Activated CD4-positive, alpha-beta T cell treated with anti-CD3 and anti-CD28 coated beads, Interleukin-2, Interleukin-4, amounts not matched to agents 100 ng/mL and 50 ng/mL, durations not matched to agents 16 hours and 8 hours (primary cell): ENCODE results near the gene CELF1.

Source experiments
- DNase-seq: peaks from one replicate; pipeline ENCODE4 v3.0.0-alpha.2; 2020; ENCODE audit warnings: low spot score

Gene CELF1

GRCh38 chr11:47509077-47509536, 43.8 kb downstream of the CELF1 start:
- DNase-seq, result no peak

GRCh38 chr11:47508240-47508957, 44.5 kb downstream of the CELF1 start:
- DNase-seq, result no peak

- no peak for DNase-seq
Measured at GRCh38 chr11:47507563-47508239, 45.2 kb downstream of the CELF1 start.

GRCh38 chr11:47506795-47507562, 46.0 kb downstream of the CELF1 start:
- DNase-seq, result no peak

GRCh38 chr11:47506373-47506772, 46.6 kb downstream of the CELF1 start:
- DNase-seq, result no peak

GRCh38 chr11:47504910-47505309, 48.0 kb downstream of the CELF1 start:
- peak; percentile 21 for DNase-seq

- no peak for DNase-seq
Measured at GRCh38 chr11:47503227-47503626, 49.7 kb downstream of the CELF1 start.

- DNase-seq, result no peak
Measured at GRCh38 chr11:47502767-47503166, 50.2 kb downstream of the CELF1 start.

- no peak for DNase-seq
Measured at GRCh38 chr11:47501101-47501500, 51.8 kb downstream of the CELF1 start.

- no peak for DNase-seq
Measured at GRCh38 chr11:47500121-47500520, 52.8 kb downstream of the CELF1 start.

GRCh38 chr11:47499614-47500013, 53.3 kb downstream of the CELF1 start:
- DNase-seq, result no peak

- no peak for DNase-seq
Measured at GRCh38 chr11:47499161-47499560, 53.8 kb downstream of the CELF1 start.

GRCh38 chr11:47498584-47499152, 54.3 kb downstream of the CELF1 start:
- no peak for DNase-seq

GRCh38 chr11:47498149-47498548, 54.8 kb downstream of the CELF1 start:
- no peak for DNase-seq

GRCh38 chr11:47496808-47497207, 56.1 kb downstream of the CELF1 start:
- no peak for DNase-seq

GRCh38 chr11:47495856-47496217, 57.1 kb downstream of the CELF1 start:
- DNase-seq, result no peak

- no peak for DNase-seq
Measured at GRCh38 chr11:47495011-47495855, 57.7 kb downstream of the CELF1 start.

- DNase-seq, result no peak
Measured at GRCh38 chr11:47489395-47489755, 63.6 kb downstream of the CELF1 start.

- DNase-seq, result no peak
Measured at GRCh38 chr11:47488674-47489394, 64.1 kb downstream of the CELF1 start.

- DNase-seq, result no peak
Measured at GRCh38 chr11:47488111-47488510, 64.8 kb downstream of the CELF1 start.

GRCh38 chr11:47487421-47487820, 65.5 kb downstream of the CELF1 start:
- DNase-seq, result no peak
